ENCODE results near the gene ASB1. TPM values are rescaled to one million over a fixed set of nuclear protein-coding genes. Genes with fewer than 3 reads are reported as not detected.

Gene ASB1
- polyA plus RNA-seq, 1 donor (not counting 4 experiments of a cell fraction or from before 2014, with no cell fraction given), result 13.0 TPM

DNA sequence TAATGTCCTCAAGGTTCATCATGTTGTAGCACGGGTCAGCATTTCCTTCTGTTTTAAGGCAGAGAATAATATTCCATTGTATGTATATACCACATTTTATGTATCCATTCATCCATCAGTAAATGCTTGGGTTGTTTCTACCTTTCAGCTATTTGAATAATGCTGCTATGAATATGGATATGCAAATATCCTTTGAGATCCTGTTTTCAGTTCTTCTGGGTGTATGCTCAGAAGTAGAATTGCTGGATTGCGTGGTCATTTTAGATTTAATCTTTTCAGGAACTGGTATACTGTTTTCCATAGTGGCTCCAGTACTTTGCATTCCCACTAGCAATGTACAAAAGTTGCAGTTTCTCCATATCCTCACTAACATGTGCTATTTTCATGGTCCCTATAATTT is 13.4 kb upstream of the ASB1 start:
- Histone ChIP-seq H3K4me2 (ENCODE audit: control insufficient read depth, extremely low read depth, insufficient read depth, low read depth, low read length) (no peak overlapping the region), H3K4me3 (ENCODE audit: control insufficient read depth in 2 of 3, extremely low read depth in 1 of 3, insufficient read depth in 2 of 3, low read depth in 1 of 3, low read length in 3 of 3) (no peak overlapping the region), H3K9me3 (ENCODE audit: control insufficient read depth, low read depth, low read length) (peaks cover 2% of the 10 kb centered on the region), H3K27me3 (ENCODE audit: control insufficient read depth, extremely low read depth, insufficient read depth, low read length) (no peaks in the 10 kb centered on the region), H2AFZ (ENCODE audit: control insufficient read depth, low read length) (no peak overlapping the region), H3K36me3 (ENCODE audit: control insufficient read depth in 2 of 2, extremely low read depth in 1 of 2, insufficient read depth in 2 of 2, low read length in 2 of 2) (no peaks in the 10 kb centered on the region), H4K20me1 (ENCODE audit: control insufficient read depth, extremely low read depth, insufficient read depth, low read length) (no peaks in the 10 kb centered on the region), H3K27ac (ENCODE audit: control insufficient read depth, insufficient read depth, low read length) (no peak overlapping the region), H3K79me2 (ENCODE audit: control insufficient read depth, insufficient read depth, low read length) (no peaks in the 10 kb centered on the region), H3K4me1 (ENCODE audit: control insufficient read depth, extremely low read depth, insufficient read depth, low read length) (peaks cover 3% of the 10 kb centered on the region), H3K9me1 (ENCODE audit: control insufficient read depth, extremely low read depth, insufficient read depth, low read length) (no peaks in the 10 kb centered on the region), H3K9ac (ENCODE audit: control insufficient read depth, extremely low read depth, insufficient read depth, low read length) (no peak overlapping the region)
- FAIRE-seq (no peak), DNase-seq (ENCODE audit: low read depth, low spot score) (no peak)
- dilution Hi-C loops (cut with MboI; ENCODE audit: extremely low pct_ligation_motif_present, low sequenced_read_pairs), result no loop called here
- TF ChIP-seq CTCF (optimal IDR thresholded peaks at IDR 0.05 in 1 of 3, IDR thresholded peaks at IDR 0.05 in 1 of 3, conservative IDR thresholded peaks at IDR 0.05 in 1 of 3; ENCODE audit: extremely low read depth in 1 of 3, insufficient read depth in 2 of 3, low read length in 3 of 3), result no peak

DNA sequence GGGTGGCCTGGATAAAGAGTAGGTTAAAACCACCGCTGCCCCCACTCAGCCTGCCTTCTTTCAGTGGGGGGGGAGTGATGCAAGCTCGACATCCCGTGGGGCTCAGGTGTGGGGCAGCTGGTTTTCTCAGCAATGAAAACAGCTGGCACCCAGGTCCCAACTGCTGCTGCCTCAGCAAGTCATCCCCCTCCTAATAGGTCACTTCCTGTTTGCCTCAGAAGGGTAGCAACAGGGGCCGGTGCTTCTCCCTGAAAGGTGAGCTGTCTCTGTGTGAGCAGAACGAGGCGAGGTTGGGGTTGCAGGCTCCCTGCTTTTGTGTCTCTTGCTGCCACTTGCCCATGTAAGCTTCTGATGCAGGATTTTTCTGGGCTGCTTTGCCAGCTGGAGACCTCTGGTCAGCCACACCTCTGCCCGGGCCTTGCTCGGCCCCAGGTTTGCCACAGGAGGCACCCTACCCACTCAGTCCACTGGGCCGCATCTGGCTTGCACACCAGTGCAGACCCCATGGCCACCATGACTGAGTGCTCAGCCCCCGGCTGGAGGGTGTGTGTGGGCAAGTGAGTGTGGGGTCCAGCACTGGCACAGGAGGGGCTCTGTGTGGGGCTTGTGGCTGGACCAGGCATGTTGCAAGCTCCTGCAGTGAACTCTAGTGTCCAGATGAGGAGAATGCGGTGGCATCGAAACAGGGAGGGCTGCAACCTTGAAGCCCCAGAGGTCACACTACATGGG is 11.5 kb upstream of the ASB1 start:
- Histone ChIP-seq H3K4me2 (ENCODE audit: control insufficient read depth, extremely low read depth, insufficient read depth, low read depth, low read length) (no peak overlapping the region), H3K27me3 (ENCODE audit: control insufficient read depth, extremely low read depth, insufficient read depth, low read length) (no peaks in the 10 kb centered on the region), H3K9me1 (ENCODE audit: control insufficient read depth, extremely low read depth, insufficient read depth, low read length) (no peaks in the 10 kb centered on the region), H3K9me3 (ENCODE audit: control insufficient read depth, low read depth, low read length) (peaks cover 2% of the 10 kb centered on the region), H2AFZ (ENCODE audit: control insufficient read depth, low read length) (no peak overlapping the region), H3K4me3 (ENCODE audit: control insufficient read depth in 2 of 3, extremely low read depth in 1 of 3, insufficient read depth in 2 of 3, low read depth in 1 of 3, low read length in 3 of 3) (no peak overlapping the region), H3K9ac (ENCODE audit: control insufficient read depth, extremely low read depth, insufficient read depth, low read length) (no peak overlapping the region), H3K27ac (ENCODE audit: control insufficient read depth, insufficient read depth, low read length) (no peak overlapping the region), H4K20me1 (ENCODE audit: control insufficient read depth, extremely low read depth, insufficient read depth, low read length) (no peaks in the 10 kb centered on the region), H3K79me2 (ENCODE audit: control insufficient read depth, insufficient read depth, low read length) (no peaks in the 10 kb centered on the region), H3K36me3 (ENCODE audit: control insufficient read depth in 2 of 2, extremely low read depth in 1 of 2, insufficient read depth in 2 of 2, low read length in 2 of 2) (no peaks in the 10 kb centered on the region), H3K4me1 (ENCODE audit: control insufficient read depth, extremely low read depth, insufficient read depth, low read length) (peaks cover 4% of the 10 kb centered on the region)
- DNase-seq (ENCODE audit: low read depth, low spot score) (no peak), FAIRE-seq (no peak)
- TF ChIP-seq CTCF (optimal IDR thresholded peaks at IDR 0.05 in 1 of 3, IDR thresholded peaks at IDR 0.05 in 1 of 3, conservative IDR thresholded peaks at IDR 0.05 in 1 of 3; ENCODE audit: extremely low read depth in 1 of 3, insufficient read depth in 2 of 3, low read length in 3 of 3) (no peak), EZH2 (IDR thresholded peaks at IDR 0.05; ENCODE audit: low read length) (no peak)
- dilution Hi-C loops (cut with MboI; ENCODE audit: extremely low pct_ligation_motif_present, low sequenced_read_pairs), result no loop called here

Data from keratinocyte (primary cell).